H9 (cell line): Measurements from ENCODE around the gene APPL2. TPM values are rescaled to one million over a fixed set of nuclear protein-coding genes. Genes with fewer than 3 reads are reported as not detected.

Experiments used
- DNase-seq: peaks from one replicate; pipeline ENCODE4 v3.0.0-alpha.2; 2017
- H2AFZ ChIP-seq: one replicate; pipeline ENCODE4 v1.6.1; 2013; ENCODE audit warnings: mild to moderate bottlenecking, low read length, control low read depth, moderate library complexity
- H2AK5ac ChIP-seq: 2 replicates; pipeline ENCODE4 v1.6.1; 2013; ENCODE audit warnings: low read length, control low read depth, mixed read lengths; ENCODE audit not compliant: insufficient read length
- H2BK120ac ChIP-seq: one replicate; pipeline ENCODE4 v1.6.1; 2013; ENCODE audit warnings: low read depth, mild to moderate bottlenecking, low read length, control low read depth, inconsistent platforms; ENCODE audit not compliant: poor library complexity, severe bottlenecking
- H2BK12ac ChIP-seq: 2 replicates; pipeline ENCODE4 v1.6.1; 2013; ENCODE audit warnings: low read length, control low read depth, mixed read lengths, low read depth; ENCODE audit not compliant: insufficient read length
- H2BK15ac ChIP-seq: 2 replicates; pipeline ENCODE4 v1.6.1; 2013; ENCODE audit warnings: low read depth, low read length, control low read depth
- H2BK20ac ChIP-seq: one replicate; pipeline ENCODE4 v1.6.1; 2013; ENCODE audit warnings: low read depth, mild to moderate bottlenecking, low read length, control low read depth, inconsistent platforms; ENCODE audit not compliant: poor library complexity, severe bottlenecking
- H2BK5ac ChIP-seq: 2 replicates; pipeline ENCODE4 v1.6.1; 2013; ENCODE audit warnings: low read length, control low read depth, mixed read lengths; ENCODE audit not compliant: insufficient read length
- H3K14ac ChIP-seq: 2 replicates; pipeline ENCODE4 v1.6.1; 2013; ENCODE audit warnings: low read length, control low read depth; ENCODE audit not compliant: insufficient read depth
- H3K18ac ChIP-seq: 2 replicates; pipeline ENCODE4 v1.6.1; 2013; ENCODE audit warnings: low read depth, mild to moderate bottlenecking, mixed read lengths, low read length, control low read depth; ENCODE audit not compliant: insufficient read length
- H3K23ac ChIP-seq: 2 replicates; pipeline ENCODE4 v1.6.1; 2013; ENCODE audit warnings: low read length, control low read depth, mixed read lengths, low read depth; ENCODE audit not compliant: insufficient read length
- H3K23me2 ChIP-seq: 2 replicates; pipeline ENCODE4 v1.6.1; 2013; ENCODE audit warnings: low read depth, mild to moderate bottlenecking, mixed read lengths, low read length, control low read depth; ENCODE audit not compliant: insufficient read length, poor library complexity, severe bottlenecking
- H3K27ac ChIP-seq: 2 replicates; pipeline ENCODE4 v1.5.1; 2013; ENCODE audit warnings: low read length, control low read depth, mixed read lengths, low read depth; ENCODE audit not compliant: insufficient read length
- H3K27me3 ChIP-seq: 2 replicates; pipeline ENCODE4 v1.6.1; 2013; ENCODE audit warnings: low read length, control low read depth, inconsistent platforms; ENCODE audit not compliant: insufficient read depth
- H3K4ac ChIP-seq: 2 replicates; pipeline ENCODE4 v1.6.1; 2013; ENCODE audit warnings: low read depth, mild to moderate bottlenecking, control low read depth, inconsistent platforms, low read length, moderate library complexity
- H3K4me1 ChIP-seq: 2 replicates; pipeline ENCODE4 v1.6.1; 2013; ENCODE audit warnings: low read length, control low read depth, inconsistent platforms; ENCODE audit not compliant: insufficient read depth
- H3K4me2 ChIP-seq: 2 replicates; pipeline ENCODE4 v1.6.1; 2013; ENCODE audit warnings: low read length, control low read depth, mixed read lengths; ENCODE audit not compliant: insufficient read length, insufficient read depth
- H3K56ac ChIP-seq: 2 replicates; pipeline ENCODE4 v1.6.1; 2013; ENCODE audit warnings: low read depth, mild to moderate bottlenecking, mixed read lengths, low read length, control low read depth; ENCODE audit not compliant: insufficient read length
- H3K79me1 ChIP-seq: 2 replicates; pipeline ENCODE4 v1.6.1; 2013; ENCODE audit warnings: low read depth, mild to moderate bottlenecking, moderate library complexity, low read length, control low read depth, inconsistent platforms; ENCODE audit not compliant: insufficient read depth, poor library complexity, severe bottlenecking
- H3K79me2 ChIP-seq: 2 replicates; pipeline ENCODE4 v1.6.1; 2013; ENCODE audit warnings: low read length, control low read depth, inconsistent platforms; ENCODE audit not compliant: insufficient read depth
- H3K9ac ChIP-seq: 2 replicates; pipeline ENCODE4 v1.6.1; 2013; ENCODE audit warnings: low read length, control low read depth, mixed read lengths; ENCODE audit not compliant: insufficient read length; ENCODE audit errors: extremely low read depth
- H3K9me3 ChIP-seq: one replicate; pipeline ENCODE4 v1.6.1; 2013; ENCODE audit warnings: low read depth, low read length, inconsistent platforms; ENCODE audit not compliant: control insufficient read depth
- H3T11ph ChIP-seq: one replicate; pipeline ENCODE4 v1.6.1; 2013; ENCODE audit warnings: mild to moderate bottlenecking, low read length, control low read depth, inconsistent platforms
- H4K20me1 ChIP-seq: one replicate; pipeline ENCODE4 v1.6.1; 2013; ENCODE audit not compliant: control insufficient read depth, insufficient read length, insufficient read depth
- H4K5ac ChIP-seq: 2 replicates; pipeline ENCODE4 v1.6.1; 2013; ENCODE audit warnings: low read depth, mild to moderate bottlenecking, mixed read lengths, low read length, control low read depth; ENCODE audit not compliant: insufficient read length
- H4K8ac ChIP-seq: replicated peaks from 2 replicates; pipeline ENCODE4 v1.6.1; 2013; ENCODE audit warnings: low read length, control low read depth, mixed read lengths, low read depth; ENCODE audit not compliant: insufficient read length
- H4K91ac ChIP-seq: 2 replicates; pipeline ENCODE4 v1.6.1; 2013; ENCODE audit warnings: low read depth, mild to moderate bottlenecking, moderate library complexity, mixed read lengths, low read length, control low read depth; ENCODE audit not compliant: insufficient read length
- H3K27ac Mint-ChIP-seq, 3 experiments: 2 replicates in 2 of 3; 3 replicates in 1 of 3; pipeline ENCODE4 v1.8.0; 2020 to 2021; ENCODE audit warnings: mixed read lengths in 3 of 3, mild to moderate bottlenecking in 1 of 3, moderate library complexity in 1 of 3
- H3K27me3 Mint-ChIP-seq: 2 replicates; pipeline ENCODE4 v1.8.0; 2021; ENCODE audit warnings: low read depth, mild to moderate bottlenecking, moderate library complexity, mixed read lengths
- H3K36me3 Mint-ChIP-seq, 3 experiments: 2 replicates in 2 of 3; 3 replicates in 1 of 3; pipeline ENCODE4 v1.8.0; 2020 to 2021; ENCODE audit warnings: low read depth in 3 of 3, mixed read lengths in 3 of 3; ENCODE audit not compliant: insufficient read depth in 1 of 3
- H3K4me1 Mint-ChIP-seq, 2 experiments: 2 replicates each; pipeline ENCODE4 v1.8.0; 2020; ENCODE audit warnings: mixed read lengths in 2 of 2
- H3K4me3 Mint-ChIP-seq, 2 experiments: 2 replicates in 1 of 2; 3 replicates in 1 of 2; pipeline ENCODE4 v1.8.0; 2020 to 2021; ENCODE audit warnings: mild to moderate bottlenecking in 2 of 2, mixed read lengths in 2 of 2, moderate library complexity in 1 of 2
- H3K9me3 Mint-ChIP-seq, 2 experiments: 2 replicates in 1 of 2; 3 replicates in 1 of 2; pipeline ENCODE4 v1.8.0; 2020; ENCODE audit warnings: mild to moderate bottlenecking in 2 of 2, mixed read lengths in 2 of 2, moderate library complexity in 1 of 2
- whole genome bisulfite sequencing: extraction: QIAGEN DNeasy Blood & Tissue Kit; methylation state at CpG from one replicate; pipeline ENCODE4 v1.1.7; 2013; ENCODE audit warnings: missing lambda C conversion rate, low lambda C conversion rate, mixed read lengths; ENCODE audit not compliant: insufficient read length; ENCODE audit errors: extremely low coverage; 5-methylcytosine and 5-hydroxymethylcytosine counted together
- total RNA-seq: library from RNA; stranded (reverse); gene quantifications from 2 replicates; pipeline ENCODE4 v1.2.1, GENCODE V29; 2021
- TF ChIP-seq, protein P1 (sequence below): fragments of 200-600 bp; sonication (generic); conservative IDR thresholded peaks from 3 replicates; pipeline ENCODE4 v1.8.0; 2021; ENCODE audit warnings: antibody characterized with exemption, mild to moderate bottlenecking

Gene APPL2
- total RNA-seq, 1 experiment from 2014 or later: 18.5 TPM

DNA sequence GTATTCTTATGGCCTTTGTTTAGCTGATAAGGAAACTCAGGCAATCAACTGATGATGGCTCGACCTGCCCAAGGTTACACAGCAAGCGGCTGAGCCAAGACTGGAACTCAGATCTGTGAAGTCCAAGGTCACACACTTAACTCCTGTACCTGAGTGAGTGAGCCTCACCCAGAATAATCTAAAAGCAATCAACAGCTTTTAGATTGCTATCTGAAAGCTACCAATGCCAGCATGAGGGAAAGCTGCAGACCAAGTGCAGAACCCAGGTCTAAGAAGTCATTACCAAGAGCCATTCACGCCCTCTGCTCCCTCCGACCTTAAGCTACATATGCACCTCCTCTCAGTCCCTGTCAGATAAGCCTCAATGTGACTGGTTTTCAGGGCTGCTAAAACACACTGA, 12.1 kb downstream of the APPL2 start:
- H3K23me2 ChIP-seq: no peaks in the 10 kb centered on the region
- H3K79me2 ChIP-seq: no peaks in the 10 kb centered on the region
- no peak overlapping the region for H3K4me3 Mint-ChIP-seq

More for the DNA sequence above, 12.1 kb downstream of the APPL2 start:
- H3K18ac ChIP-seq: no peak overlapping the region
- no peak overlapping the region for H3K4me2 ChIP-seq
- Mint-ChIP-seq H3K4me1 (peaks cover 6 to 11% of the 10 kb centered on the region in 2 experiments), H3K27me3 (no peaks in the 10 kb centered on the region), H3K36me3 (peaks cover 7 to 32% (median 25%) of the 10 kb centered on the region in 3 experiments; a peak in 6 of 7 replicates), H3K27ac (no peak overlapping the region), H3K9me3 (no peaks in the 10 kb centered on the region)
- H3T11ph ChIP-seq: no peak overlapping the region
- no peaks in the 10 kb centered on the region for H4K20me1 ChIP-seq
- H3K27ac ChIP-seq: no peak overlapping the region
- H3K27me3 ChIP-seq: no peaks in the 10 kb centered on the region
- WGBS: no CpG with 5 or more reads among the region's 4 CpGs
- no peak overlapping the region for H3K14ac ChIP-seq
- H4K5ac ChIP-seq: no peak overlapping the region
- H2BK12ac ChIP-seq: no peak overlapping the region
- no peak overlapping the region for H2BK5ac ChIP-seq
- no peak overlapping the region for H3K4ac ChIP-seq
- H3K23ac ChIP-seq: no peak overlapping the region
- no peak overlapping the region for H2AFZ ChIP-seq
- H3K4me1 ChIP-seq: no peaks in the 10 kb centered on the region
- no peak overlapping the region for H2BK15ac ChIP-seq
- H4K91ac ChIP-seq: no peak overlapping the region
- H2BK120ac ChIP-seq: no peak overlapping the region
- H2AK5ac ChIP-seq: no peak overlapping the region
- no peak for DNase-seq
- H3K56ac ChIP-seq: no peak overlapping the region
- H3K9me3 ChIP-seq: no peaks in the 10 kb centered on the region
- TF ChIP-seq, protein P1, sequence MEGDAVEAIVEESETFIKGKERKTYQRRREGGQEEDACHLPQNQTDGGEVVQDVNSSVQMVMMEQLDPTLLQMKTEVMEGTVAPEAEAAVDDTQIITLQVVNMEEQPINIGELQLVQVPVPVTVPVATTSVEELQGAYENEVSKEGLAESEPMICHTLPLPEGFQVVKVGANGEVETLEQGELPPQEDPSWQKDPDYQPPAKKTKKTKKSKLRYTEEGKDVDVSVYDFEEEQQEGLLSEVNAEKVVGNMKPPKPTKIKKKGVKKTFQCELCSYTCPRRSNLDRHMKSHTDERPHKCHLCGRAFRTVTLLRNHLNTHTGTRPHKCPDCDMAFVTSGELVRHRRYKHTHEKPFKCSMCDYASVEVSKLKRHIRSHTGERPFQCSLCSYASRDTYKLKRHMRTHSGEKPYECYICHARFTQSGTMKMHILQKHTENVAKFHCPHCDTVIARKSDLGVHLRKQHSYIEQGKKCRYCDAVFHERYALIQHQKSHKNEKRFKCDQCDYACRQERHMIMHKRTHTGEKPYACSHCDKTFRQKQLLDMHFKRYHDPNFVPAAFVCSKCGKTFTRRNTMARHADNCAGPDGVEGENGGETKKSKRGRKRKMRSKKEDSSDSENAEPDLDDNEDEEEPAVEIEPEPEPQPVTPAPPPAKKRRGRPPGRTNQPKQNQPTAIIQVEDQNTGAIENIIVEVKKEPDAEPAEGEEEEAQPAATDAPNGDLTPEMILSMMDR: no peak
- H3K9ac ChIP-seq: no peak overlapping the region
- H3K79me1 ChIP-seq: no peaks in the 10 kb centered on the region
- no peak overlapping the region for H2BK20ac ChIP-seq
- H4K8ac ChIP-seq: no peak overlapping the region
